ENCODE data around the gene TPM2. TPM values are rescaled to one million over a fixed set of nuclear protein-coding genes. Genes with fewer than 3 reads are reported as not detected.

Gene TPM2
- total and polyA plus RNA-seq, 9 of the 15 experiments (the other 6 are each of a cell fraction or from before 2014, with no cell fraction given), result 0.28 to 16.1 (median 4.5) TPM

- TF ChIP-seq, protein P1, sequence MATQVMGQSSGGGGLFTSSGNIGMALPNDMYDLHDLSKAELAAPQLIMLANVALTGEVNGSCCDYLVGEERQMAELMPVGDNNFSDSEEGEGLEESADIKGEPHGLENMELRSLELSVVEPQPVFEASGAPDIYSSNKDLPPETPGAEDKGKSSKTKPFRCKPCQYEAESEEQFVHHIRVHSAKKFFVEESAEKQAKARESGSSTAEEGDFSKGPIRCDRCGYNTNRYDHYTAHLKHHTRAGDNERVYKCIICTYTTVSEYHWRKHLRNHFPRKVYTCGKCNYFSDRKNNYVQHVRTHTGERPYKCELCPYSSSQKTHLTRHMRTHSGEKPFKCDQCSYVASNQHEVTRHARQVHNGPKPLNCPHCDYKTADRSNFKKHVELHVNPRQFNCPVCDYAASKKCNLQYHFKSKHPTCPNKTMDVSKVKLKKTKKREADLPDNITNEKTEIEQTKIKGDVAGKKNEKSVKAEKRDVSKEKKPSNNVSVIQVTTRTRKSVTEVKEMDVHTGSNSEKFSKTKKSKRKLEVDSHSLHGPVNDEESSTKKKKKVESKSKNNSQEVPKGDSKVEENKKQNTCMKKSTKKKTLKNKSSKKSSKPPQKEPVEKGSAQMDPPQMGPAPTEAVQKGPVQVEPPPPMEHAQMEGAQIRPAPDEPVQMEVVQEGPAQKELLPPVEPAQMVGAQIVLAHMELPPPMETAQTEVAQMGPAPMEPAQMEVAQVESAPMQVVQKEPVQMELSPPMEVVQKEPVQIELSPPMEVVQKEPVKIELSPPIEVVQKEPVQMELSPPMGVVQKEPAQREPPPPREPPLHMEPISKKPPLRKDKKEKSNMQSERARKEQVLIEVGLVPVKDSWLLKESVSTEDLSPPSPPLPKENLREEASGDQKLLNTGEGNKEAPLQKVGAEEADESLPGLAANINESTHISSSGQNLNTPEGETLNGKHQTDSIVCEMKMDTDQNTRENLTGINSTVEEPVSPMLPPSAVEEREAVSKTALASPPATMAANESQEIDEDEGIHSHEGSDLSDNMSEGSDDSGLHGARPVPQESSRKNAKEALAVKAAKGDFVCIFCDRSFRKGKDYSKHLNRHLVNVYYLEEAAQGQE (IDR thresholded peaks at IDR 0.05; ENCODE audit: borderline replicate concordance), result peak; percentile 46; the same call in 1 of the 2 replicates
- TF ChIP-seq, protein P1 (CRISPR knock-in tag; IDR thresholded peaks at IDR 0.05; ENCODE audit: low read depth), result no peak
- TF ChIP-seq CREB3L1 (IDR thresholded peaks at IDR 0.05; ENCODE audit: borderline replicate concordance, low read depth), result peak; percentile 65
- peak; percentile 18 for TF ChIP-seq SMAD1 (IDR thresholded peaks at IDR 0.05; ENCODE audit: low read depth, low read length, partially characterized antibody)
- peak; percentile 43 for TF ChIP-seq POLR2B (IDR thresholded peaks at IDR 0.05; ENCODE audit: low read depth, partially characterized antibody)
- TF ChIP-seq, protein P2, sequence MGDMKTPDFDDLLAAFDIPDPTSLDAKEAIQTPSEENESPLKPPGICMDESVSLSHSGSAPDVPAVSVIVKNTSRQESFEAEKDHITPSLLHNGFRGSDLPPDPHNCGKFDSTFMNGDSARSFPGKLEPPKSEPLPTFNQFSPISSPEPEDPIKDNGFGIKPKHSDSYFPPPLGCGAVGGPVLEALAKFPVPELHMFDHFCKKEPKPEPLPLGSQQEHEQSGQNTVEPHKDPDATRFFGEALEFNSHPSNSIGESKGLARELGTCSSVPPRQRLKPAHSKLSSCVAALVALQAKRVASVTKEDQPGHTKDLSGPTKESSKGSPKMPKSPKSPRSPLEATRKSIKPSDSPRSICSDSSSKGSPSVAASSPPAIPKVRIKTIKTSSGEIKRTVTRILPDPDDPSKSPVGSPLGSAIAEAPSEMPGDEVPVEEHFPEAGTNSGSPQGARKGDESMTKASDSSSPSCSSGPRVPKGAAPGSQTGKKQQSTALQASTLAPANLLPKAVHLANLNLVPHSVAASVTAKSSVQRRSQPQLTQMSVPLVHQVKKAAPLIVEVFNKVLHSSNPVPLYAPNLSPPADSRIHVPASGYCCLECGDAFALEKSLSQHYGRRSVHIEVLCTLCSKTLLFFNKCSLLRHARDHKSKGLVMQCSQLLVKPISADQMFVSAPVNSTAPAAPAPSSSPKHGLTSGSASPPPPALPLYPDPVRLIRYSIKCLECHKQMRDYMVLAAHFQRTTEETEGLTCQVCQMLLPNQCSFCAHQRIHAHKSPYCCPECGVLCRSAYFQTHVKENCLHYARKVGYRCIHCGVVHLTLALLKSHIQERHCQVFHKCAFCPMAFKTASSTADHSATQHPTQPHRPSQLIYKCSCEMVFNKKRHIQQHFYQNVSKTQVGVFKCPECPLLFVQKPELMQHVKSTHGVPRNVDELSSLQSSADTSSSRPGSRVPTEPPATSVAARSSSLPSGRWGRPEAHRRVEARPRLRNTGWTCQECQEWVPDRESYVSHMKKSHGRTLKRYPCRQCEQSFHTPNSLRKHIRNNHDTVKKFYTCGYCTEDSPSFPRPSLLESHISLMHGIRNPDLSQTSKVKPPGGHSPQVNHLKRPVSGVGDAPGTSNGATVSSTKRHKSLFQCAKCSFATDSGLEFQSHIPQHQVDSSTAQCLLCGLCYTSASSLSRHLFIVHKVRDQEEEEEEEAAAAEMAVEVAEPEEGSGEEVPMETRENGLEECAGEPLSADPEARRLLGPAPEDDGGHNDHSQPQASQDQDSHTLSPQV (IDR thresholded peaks at IDR 0.05), result 0 out of 2 replicates have a peak, but pooled peaks have one; percentile 21
- TF ChIP-seq PCBP1 (IDR thresholded peaks at IDR 0.05; ENCODE audit: low read depth, low read length, poor library complexity, severe bottlenecking), result peak; percentile 53
- TF ChIP-seq MEF2D (tag; conservative IDR thresholded peaks at IDR 0.05; ENCODE audit: low read depth), result no peak
- TF ChIP-seq SRF (CRISPR knock-in tag; IDR thresholded peaks at IDR 0.05), result peak in 1 of 2 experiments; percentile 64; a peak in 2 of 4 replicates
- TF ChIP-seq BRD4 (IDR thresholded peaks at IDR 0.05), result no peak
- TF ChIP-seq ZEB2 (IDR thresholded peaks at IDR 0.05), result 0 out of 2 replicates have a peak, but pooled peaks have one; percentile 16
- no peak for TF ChIP-seq ZNF197 (CRISPR knock-in tag; IDR thresholded peaks at IDR 0.05; ENCODE audit: low read depth)
- TF ChIP-seq ZNF143 (CRISPR knock-in tag; IDR thresholded peaks at IDR 0.05), result peak; percentile 91
Observed at GRCh38 chr9:35646533-35647265, 43.0 kb downstream of the TPM2 start (continued).
